GM19438 (cell line): Measurements from ENCODE around the gene CHDH.
A peak's percentile ranks its signal among the peaks of the same experiment; 100 is the strongest.

Source experiments
- ATAC-seq: cut with Tn5 transposase; IDR thresholded peaks from one replicate; pipeline ENCODE4 v1.9.1; 2021; ENCODE audit warnings: low read depth; ENCODE audit not compliant: unreplicated experiment

Gene CHDH

GRCh38 chr3:53812434-53812833 lies 33.8 kb downstream of the CHDH start:
- ATAC-seq: no peak

DNA sequence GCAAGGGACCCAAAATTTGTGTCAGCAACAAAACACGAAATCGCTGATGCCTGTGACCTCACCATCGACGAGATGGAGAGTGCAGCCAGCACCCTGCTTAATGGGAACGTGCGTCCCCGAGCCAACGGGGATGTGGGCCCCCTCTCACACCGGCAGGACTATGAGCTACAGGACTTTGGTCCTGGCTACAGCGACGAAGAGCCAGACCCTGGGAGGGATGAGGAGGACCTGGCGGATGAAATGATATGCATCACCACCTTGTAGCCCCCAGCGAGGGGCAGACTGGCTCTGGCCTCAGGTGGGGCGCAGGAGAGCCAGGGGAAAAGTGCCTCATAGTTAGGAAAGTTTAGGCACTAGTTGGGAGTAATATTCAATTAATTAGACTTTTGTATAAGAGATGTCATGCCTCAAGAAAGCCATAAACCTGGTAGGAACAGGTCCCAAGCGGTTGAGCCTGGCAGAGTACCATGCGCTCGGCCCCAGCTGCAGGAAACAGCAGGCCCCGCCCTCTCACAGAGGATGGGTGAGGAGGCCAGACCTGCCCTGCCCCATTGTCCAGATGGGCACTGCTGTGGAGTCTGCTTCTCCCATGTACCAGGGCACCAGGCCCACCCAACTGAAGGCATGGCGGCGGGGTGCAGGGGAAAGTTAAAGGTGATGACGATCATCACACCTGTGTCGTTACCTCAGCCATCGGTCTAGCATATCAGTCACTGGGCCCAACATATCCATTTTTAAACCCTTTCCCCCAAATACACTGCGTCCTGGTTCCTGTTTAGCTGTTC lies 34.9 kb downstream of the CHDH start:
- ATAC-seq: no peak

DNA sequence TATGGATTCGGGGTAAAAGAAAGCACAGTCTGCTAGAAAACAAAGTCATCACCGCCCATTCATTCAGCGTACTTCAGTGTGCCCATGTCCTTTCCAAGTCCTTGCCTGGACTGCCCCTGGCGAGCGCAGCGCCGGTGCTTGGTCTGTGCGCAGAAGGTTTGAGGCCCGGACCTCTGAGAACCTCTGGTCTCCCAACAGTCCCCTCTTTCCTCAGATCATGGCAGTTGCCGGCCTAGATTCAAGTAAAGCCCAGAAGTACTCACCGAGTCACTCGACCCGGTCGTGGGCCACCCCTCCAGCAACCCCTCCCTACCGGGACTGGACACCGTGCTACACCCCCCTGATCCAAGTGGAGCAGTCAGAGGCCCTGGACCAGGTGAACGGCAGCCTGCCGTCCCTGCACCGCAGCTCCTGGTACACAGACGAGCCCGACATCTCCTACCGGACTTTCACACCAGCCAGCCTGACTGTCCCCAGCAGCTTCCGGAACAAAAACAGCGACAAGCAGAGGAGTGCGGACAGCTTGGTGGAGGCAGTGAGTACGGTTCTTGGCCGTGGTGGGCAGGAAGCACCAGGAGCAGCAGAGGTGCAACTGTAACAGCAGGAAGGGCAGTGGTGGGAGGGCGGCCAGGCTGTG lies 36.3 kb downstream of the CHDH start:
- ATAC-seq: no peak

DNA sequence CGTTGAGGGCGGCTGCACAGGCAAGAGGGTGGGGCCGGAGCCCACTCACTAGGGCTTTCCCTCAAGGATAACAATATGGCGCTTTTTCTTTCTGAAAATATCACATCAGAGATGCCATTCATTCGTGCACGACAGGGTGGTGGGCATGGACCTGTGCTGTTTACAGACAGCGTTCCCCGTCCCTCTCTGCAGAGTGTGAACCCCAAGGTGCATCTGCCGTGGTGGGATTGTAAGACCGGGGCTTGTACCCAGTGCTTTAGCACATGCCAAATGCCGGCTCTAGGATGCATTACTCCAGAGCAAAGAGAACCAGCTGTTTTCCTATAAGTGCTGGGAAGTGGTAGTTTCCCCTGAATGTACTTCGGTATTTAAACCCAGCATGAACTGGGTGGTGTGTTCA lies 37.0 kb downstream of the CHDH start:
- no peak for ATAC-seq

DNA sequence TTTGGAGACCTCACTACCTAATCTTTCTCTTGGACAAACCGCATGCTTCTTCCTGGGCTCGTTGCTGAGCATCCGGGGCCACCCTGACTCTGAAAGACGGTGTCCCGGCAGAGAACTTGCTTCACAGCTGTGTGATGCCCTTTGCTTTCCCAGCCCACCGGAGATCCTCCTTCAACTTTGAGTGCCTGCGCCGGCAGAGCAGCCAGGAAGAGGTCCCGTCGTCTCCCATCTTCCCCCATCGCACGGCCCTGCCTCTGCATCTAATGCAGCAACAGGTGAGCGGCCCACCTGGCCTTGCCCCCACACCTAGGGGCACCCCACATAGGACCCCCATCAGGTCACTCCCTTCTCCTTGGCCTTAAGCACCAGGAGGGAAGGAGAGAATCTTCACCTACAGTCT lies 37.7 kb downstream of the CHDH start:
- no peak for ATAC-seq

DNA sequence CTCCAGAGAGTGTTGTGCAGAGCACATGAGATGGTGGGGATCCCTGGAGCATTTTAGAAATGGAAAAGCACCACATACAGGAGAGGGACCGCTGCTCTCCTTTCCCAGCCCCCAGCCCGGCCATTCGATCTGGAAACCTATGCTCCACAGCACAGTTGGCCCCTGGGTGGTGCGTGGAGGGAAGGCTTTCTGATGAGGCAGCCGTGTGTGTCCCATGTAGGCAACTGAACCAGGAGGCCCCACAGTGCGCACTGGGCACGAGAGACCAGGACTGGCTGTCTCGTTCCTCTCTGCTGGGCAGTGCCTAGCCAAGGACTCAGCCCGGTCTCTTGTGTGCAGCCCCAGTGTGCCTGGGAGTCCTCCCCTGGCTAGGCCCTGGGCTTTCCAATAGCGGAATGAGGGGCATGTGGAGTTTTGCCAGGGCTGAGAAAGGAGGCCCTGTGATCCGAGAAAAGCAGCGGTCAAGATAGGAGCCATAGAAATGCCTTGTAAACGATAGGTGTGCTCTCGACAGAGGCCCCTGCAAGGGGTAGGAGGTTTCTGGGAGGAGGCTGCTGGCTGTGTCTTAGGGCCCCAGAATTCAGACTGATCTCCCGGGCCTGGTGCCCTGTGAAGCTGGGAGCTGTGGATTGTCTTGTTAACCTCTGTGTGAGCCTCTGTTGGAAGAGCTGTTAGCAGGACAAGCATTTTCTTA lies 39.0 kb downstream of the CHDH start:
- no peak for ATAC-seq

DNA sequence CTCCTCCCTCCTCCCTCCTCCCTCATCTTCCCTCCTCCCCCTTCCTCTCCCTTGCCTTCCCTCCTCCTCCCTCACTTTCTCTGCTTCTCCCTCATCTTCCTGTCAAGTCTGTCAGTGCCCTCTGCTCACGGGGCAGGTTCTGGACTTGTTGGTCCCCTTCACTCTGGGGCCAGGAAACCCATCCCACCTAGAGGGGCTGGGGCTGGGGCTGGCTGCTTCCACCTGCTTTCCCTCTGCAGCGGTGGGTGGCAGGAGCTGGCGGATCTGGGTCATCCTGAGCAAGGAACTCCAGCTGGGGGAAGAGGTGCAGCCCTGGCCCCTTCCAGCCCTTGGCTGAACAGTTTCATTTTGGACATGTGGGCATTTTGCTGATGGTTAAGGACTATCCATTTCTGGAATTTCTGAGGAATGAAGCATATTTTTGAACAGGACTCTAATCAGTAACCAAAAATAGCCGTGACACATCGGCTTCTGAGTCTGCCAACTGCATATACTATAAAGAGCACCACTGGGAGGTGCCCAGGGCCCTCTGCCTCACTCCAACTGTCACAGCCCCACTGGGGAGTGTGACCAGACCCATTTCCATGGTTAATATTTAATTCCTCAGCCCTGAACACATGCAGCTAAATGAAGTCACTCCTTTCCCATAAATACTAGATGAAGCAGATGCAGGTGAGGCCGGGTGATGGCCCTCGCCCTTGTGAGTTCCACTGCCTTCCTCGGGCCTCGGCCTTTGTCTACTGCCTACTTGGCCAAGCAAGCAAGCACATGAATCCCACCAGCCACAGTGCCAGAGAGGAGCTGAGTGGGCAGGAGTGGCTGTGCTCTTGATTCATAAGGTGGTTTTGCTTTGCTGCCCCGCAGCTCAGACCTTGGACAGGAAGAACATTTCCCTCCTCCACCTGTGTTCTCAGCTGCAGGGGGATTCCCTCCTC lies 39.8 kb downstream of the CHDH start:
- ATAC-seq: peak; percentile 53

GRCh38 chr3:53805463-53806159 lies 40.6 kb downstream of the CHDH start:
- no peak for ATAC-seq

DNA sequence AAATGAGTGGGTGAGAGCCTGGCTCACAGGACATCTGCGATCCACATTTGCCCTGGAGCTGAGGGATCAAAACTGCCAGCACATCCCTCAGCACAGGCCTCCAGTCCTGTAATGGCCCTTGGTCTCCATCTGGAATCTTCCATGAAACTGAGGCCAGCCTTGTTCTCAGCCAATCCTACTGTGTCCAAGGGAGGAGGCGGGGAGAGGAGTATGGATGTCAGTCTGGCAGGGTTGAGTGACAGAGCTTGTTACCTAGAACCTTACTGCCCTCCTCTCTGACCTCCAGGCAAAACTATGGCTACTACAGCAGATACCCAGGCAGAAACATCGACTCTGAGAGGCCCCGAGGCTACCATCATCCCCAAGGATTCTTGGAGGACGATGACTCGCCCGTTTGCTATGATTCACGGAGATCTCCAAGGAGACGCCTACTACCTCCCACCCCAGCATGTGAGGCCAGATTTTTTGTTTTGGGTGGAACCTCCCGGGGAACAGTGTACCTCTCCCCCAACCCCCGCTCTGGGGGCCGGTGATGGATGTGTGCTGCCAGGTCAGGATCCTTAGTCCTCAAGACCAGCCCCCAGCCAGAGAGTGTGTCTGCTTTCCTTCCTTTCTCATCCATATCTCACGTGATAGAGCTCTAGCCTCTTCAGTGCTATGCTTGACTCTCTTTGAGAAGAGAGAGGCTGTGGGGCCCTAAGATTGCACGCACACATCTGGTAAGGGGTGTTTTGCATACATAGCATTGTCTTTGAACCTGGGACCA lies 41.3 kb downstream of the CHDH start:
- peak; percentile 69 for ATAC-seq

- no peak for ATAC-seq
These were observed 42.2 kb downstream of the CHDH start for GRCh38 chr3:53803816-53804695.

- no peak for ATAC-seq
These were observed 42.9 kb downstream of the CHDH start for GRCh38 chr3:53803124-53803815.

DNA sequence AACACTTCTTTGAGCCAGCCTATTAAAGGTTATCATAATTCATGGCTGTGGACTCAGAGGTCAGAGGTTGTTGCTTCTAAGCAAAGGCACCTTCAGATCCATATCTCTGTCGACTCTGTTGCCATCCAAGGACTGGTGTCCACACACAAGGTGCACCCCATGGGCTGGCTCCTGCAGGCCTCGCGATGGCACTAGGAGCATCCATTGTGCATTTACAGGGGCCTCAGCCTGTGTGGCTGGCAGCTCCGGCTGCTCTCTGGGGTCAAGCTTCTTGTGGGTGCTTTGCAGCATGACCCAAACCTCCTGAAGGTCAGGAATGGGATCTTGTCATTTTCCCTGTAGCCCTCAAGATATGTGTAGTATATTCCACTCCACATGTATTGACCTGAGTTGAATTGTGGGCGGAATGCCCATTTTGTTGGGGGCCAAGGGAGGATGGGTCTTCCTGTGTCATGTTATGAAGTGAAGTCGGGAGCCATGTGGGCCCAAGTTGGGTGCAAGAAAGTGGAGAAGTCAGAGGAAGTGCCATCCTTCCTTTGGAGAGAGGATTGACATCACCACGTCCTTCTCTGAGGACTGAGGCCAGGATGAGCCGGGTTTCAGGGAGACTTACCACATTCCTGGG lies 43.9 kb downstream of the CHDH start:
- no peak for ATAC-seq

DNA sequence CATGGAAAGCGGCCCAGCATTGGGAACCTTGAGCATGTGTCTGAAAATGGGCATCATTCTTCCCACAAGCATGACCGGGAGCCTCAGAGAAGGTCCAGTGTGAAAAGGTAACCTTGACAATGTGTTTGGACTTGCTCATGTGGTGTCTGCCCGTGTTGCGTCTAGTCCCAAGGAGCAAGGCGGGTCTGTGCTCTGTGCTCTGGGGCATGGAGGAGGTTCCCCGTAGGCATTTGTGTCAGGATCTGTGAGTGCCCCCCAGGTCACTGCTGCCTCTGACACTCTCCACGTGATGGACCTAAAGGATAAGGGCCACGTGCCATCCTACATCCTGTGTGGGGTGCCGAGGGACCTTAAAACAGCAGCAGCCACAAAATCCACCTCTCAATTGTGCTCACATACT lies 44.9 kb downstream of the CHDH start:
- no peak for ATAC-seq

GRCh38 chr3:53800041-53800906 lies 45.9 kb downstream of the CHDH start:
- ATAC-seq: no peak

- ATAC-seq: no peak
These were observed 46.8 kb downstream of the CHDH start for GRCh38 chr3:53799338-53799865.

DNA sequence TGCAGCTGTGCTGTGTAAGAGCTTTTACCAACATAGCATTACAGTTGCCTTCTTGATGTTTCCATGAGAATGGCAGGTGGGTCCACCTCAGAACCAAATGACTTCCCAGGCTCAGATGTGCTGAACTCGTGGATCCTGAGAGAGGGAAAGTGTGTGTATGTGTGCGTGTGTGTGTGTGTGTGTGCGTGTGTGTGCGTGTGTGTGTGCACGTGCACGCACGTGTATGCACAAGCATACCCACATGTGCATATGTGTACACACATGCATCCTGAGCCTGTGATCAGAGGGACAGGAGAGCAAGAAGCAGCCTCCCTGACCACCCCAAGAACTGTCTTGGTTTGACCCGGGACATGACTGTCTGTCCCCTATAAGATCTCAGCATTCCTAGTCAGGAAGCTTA lies 48.1 kb downstream of the CHDH start:
- ATAC-seq: no peak
